Caki2 (cell line): ENCODE results near the gene QRFPR. TPM values are rescaled to one million over a fixed set of nuclear protein-coding genes. Genes with fewer than 3 reads are reported as not detected.
"Not testable (repeated sequence)": the region's sequence is repeated elsewhere in the genome, so short reads cannot be mapped to it uniquely, and the experiment has no call there.

ENCODE experiments used
- DNase-seq: peaks from one replicate; pipeline ENCODE4 v3.0.0-alpha.2; 2015; ENCODE audit warnings: low read depth
- in situ Hi-C: cut with HindIII; loops from 2 replicates; pipeline ENCODE4 v1.10.0; 2016; ENCODE audit warnings: low sequenced_read_pairs, low pct_unique_long_range_greater_than_20kb, mixed read lengths
- total RNA-seq: library from RNA; depleted of rRNA; stranded (reverse); fragments of >200 nt; shearing (Covaris generic); gene quantifications from 2 replicates; pipeline ENCODE4 v1.2.3, GENCODE V29; 2014; ENCODE audit warnings: low replicate concordance; rRNA removed

Gene QRFPR
- 3.4 and 13.8 TPM in 2 replicates for total RNA-seq

- in situ Hi-C loops = no loop called here
- peak; percentile 72 for DNase-seq
Measured at GRCh38 chr4:121380776-121381462, at the start of gene QRFPR. TSS of gene QRFPR (minus strand) at chr4:121381018. CDS start at chr4:121380647, 371 bp downstream.

- in situ Hi-C loops = no loop called here
- no peak for DNase-seq
Measured at GRCh38 chr4:121428721-121429120, 47.9 kb upstream of the QRFPR start.

GRCh38 chr4:121421594-121421993 lies 40.8 kb upstream of the QRFPR start:
- no peak for DNase-seq
- in situ Hi-C loops = no loop called here

- in situ Hi-C loops = no loop called here
- no peak for DNase-seq
Measured at GRCh38 chr4:121411151-121411744, 30.4 kb upstream of the QRFPR start.

GRCh38 chr4:121408567-121408966 lies 27.7 kb upstream of the QRFPR start:
- DNase-seq, in situ Hi-C loops: not testable (repeated sequence)

GRCh38 chr4:121400632-121401031 lies 19.8 kb upstream of the QRFPR start:
- DNase-seq = no peak
- in situ Hi-C loops = no loop called here

- DNase-seq = no peak
- in situ Hi-C loops = no loop called here
Measured at GRCh38 chr4:121397941-121398601, 17.3 kb upstream of the QRFPR start.

GRCh38 chr4:121397434-121397833 lies 16.6 kb upstream of the QRFPR start:
- no peak for DNase-seq
- in situ Hi-C loops = no loop called here

- no peak for DNase-seq
- in situ Hi-C loops = no loop called here
Measured at GRCh38 chr4:121392426-121393086, 11.7 kb upstream of the QRFPR start.

GRCh38 chr4:121390335-121390734 lies 9.5 kb upstream of the QRFPR start:
- DNase-seq = no peak
- in situ Hi-C loops = no loop called here

GRCh38 chr4:121379276-121379675 lies 1.5 kb downstream of the QRFPR start:
- no peak for DNase-seq
- in situ Hi-C loops = no loop called here

GRCh38 chr4:121377076-121377475 lies 3.7 kb downstream of the QRFPR start:
- in situ Hi-C loops = no loop called here
- no peak for DNase-seq

- in situ Hi-C loops = no loop called here
- no peak for DNase-seq
Measured at GRCh38 chr4:121376556-121376955, 4.3 kb downstream of the QRFPR start.

GRCh38 chr4:121376097-121376496 lies 4.7 kb downstream of the QRFPR start:
- DNase-seq = no peak
- in situ Hi-C loops = no loop called here

- in situ Hi-C loops = no loop called here
- peak; percentile 44 for DNase-seq
Measured at GRCh38 chr4:121375262-121375661, 5.6 kb downstream of the QRFPR start.

GRCh38 chr4:121373841-121374240 lies 7.0 kb downstream of the QRFPR start:
- in situ Hi-C loops = loop anchor here (25.0 kb wide), 1 partner anchor 288 kb away; no protein-coding TSS in a partner anchor
- no peak for DNase-seq

GRCh38 chr4:121370729-121371325 lies 10.0 kb downstream of the QRFPR start:
- in situ Hi-C loops = loop anchor here (25.0 kb wide), 1 partner anchor 291 kb away; no protein-coding TSS in a partner anchor
- peak; percentile 45 for DNase-seq

- DNase-seq = no peak
- in situ Hi-C loops = loop anchor here (25.0 kb wide), 1 partner anchor 302 kb away; no protein-coding TSS in a partner anchor
Measured at GRCh38 chr4:121360495-121360894, 20.3 kb downstream of the QRFPR start.
